GM19035 (cell line): ENCODE measurements around the gene PLCL2.
A peak's percentile ranks its signal among the peaks of the same experiment; 100 is the strongest.

Experiments
- ATAC-seq: cut with Tn5 transposase; IDR thresholded peaks from one replicate; pipeline ENCODE4 v1.9.1; 2021; ENCODE audit not compliant: unreplicated experiment

Gene PLCL2

GRCh38 chr3:17007284-17007683 is 122.5 kb downstream of the PLCL2 start:
- ATAC-seq = no peak

DNA sequence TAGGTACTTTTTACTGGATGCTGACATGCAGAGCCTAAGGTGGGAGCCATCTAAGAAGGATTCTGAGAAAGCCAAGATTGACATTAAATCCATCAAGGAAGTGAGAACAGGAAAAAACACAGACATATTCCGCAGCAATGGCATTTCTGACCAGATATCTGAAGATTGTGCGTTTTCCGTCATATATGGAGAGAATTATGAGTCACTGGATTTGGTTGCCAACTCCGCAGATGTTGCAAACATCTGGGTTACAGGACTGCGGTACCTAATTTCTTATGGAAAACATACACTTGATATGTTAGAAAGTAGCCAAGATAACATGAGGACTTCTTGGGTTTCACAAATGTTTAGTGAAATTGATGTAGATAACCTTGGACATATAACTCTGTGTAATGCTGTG is 125.1 kb downstream of the PLCL2 start:
- no peak for ATAC-seq

- no peak for ATAC-seq
These were observed 127.1 kb downstream of the PLCL2 start for GRCh38 chr3:17011728-17012338.

GRCh38 chr3:17013050-17013449 is 128.3 kb downstream of the PLCL2 start:
- no peak for ATAC-seq

DNA sequence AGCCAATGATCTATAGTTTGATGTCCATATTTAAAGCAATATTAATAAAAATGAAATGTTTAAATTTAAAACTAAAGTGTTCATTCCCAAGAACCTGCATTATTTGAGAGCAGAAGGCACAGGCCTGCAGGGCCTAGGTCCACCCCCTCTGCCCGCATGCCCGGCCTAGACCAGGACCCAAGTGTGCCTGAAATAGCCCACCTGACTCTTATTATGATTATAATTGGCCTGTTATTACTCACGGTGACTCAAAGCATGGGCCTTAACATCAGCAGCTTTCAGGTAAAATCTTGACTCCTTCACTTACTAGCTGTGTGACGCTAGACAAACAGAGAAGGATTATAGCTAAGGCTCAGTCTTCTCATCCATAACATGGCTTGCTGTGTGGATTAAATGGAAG is 128.8 kb downstream of the PLCL2 start:
- peak; percentile 61 for ATAC-seq

DNA sequence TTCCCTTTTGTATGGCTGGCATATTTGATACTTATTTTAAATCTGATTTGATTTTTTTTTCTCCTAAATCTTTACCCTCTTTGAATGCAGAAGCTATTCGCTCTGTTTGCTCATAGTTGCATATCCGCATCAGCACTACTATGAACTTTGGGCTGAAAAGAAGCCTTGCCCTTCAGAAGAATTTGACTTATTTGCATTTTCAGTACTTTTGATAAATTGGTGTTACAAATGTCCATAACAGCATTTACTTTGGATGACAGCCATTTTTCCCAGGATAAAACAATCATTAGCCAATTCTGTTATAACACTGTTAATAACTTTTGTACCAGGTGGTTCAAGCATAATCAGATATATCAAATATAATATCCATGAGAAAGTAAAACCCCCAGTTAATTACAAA is 129.5 kb downstream of the PLCL2 start:
- ATAC-seq = no peak

- no peak for ATAC-seq
These were observed 130.0 kb downstream of the PLCL2 start for GRCh38 chr3:17014709-17015108.

- ATAC-seq = no peak
These were observed 136.9 kb downstream of the PLCL2 start for GRCh38 chr3:17021614-17022013.

- ATAC-seq = peak; percentile 71
These were observed 138.4 kb downstream of the PLCL2 start for GRCh38 chr3:17023006-17023664.

DNA sequence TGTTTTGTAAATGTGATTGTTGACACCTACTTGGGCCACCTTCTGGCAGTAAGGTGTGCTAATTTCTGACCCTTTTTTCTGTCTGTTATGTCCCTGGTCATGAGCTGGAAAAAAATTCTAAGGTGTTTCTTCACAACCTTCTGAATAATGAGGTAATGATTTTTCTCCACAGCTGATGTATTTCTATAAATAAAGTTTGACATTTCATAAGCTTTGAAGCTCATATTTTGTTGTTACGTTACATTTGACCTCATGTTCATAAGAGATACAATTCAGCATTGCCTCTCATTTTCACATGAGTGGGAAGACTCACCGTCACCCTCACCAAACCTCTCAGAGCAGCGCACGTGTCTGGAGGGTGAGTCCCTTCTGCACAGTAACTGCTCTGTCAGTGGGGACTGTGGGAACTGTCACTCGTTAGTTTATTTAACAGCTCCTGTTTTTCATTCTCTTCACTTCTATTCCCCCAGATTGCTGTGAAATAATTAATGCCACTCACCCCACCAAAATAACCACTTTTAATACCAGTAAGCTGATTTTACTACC is 140.9 kb downstream of the PLCL2 start:
- ATAC-seq = peak; percentile 55

- no peak for ATAC-seq
These were observed 142.6 kb downstream of the PLCL2 start for GRCh38 chr3:17027318-17027717.

- no peak for ATAC-seq
These were observed 143.6 kb downstream of the PLCL2 start for GRCh38 chr3:17028363-17028762.

GRCh38 chr3:17030438-17030837 is 145.7 kb downstream of the PLCL2 start:
- ATAC-seq = no peak

DNA sequence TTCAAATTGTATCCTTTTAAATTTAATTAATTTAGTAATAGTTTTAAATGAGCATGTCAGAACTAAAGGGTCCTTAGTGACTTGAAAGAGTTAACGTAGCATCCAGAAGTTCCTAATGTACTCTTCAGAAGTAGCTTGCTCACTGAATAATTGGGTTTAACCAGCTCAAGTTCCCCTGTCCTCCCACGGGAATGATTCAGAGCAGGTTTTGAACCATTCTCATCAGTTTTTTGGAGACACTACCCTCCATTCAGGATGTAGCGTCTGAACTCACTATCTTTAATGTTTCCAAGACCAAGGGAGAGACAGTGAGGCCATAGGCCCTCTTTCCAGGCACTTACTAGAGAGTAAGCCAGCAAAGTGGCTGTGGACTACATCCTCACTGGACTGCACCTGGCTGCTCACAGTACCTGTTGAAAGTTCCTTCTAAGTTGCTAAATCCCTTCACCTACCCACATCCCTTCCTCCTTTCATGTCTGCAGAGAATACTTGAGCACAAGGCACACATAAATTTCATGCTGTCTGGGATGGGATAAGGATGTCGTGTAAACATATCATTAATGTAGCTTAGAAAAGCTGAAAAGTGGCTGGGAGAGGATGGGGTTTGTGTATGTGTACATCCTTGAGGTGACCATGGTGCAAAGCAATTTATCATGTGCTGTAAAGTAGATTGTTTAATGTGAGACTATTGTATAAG is 146.3 kb downstream of the PLCL2 start:
- no peak for ATAC-seq

GRCh38 chr3:17032407-17033034 is 147.8 kb downstream of the PLCL2 start:
- ATAC-seq = no peak

DNA sequence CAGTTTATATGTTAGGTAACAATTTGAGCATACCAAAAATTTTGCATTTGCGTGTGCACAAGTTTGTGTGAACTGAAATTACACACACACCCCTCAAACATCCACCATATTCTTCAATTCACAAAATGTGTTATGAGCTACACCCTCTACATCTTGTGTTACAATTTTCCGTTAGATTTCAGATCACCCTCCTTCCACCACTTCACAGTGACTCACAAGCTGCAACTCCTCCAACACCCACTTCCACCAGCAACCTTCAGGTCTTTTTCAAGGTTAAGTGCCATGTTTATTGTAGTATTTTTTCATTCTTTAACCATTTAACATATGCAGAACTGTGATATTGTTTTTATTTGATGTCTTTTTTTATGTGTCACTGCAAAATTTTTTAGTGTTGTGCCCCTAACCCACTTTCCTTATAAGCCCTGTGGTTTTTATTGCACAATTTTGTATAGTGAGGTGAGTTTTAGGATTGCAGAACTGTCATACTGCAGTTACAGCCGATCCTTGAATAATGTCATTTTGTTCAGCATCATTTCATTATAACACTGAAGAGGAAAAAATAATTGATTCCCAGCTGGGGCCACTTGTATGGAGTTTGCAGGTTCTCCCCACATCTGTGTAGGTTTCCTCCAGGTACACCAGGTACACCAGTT is 148.9 kb downstream of the PLCL2 start:
- no peak for ATAC-seq

- no peak for ATAC-seq
These were observed 150.3 kb downstream of the PLCL2 start for GRCh38 chr3:17035033-17035432.

DNA sequence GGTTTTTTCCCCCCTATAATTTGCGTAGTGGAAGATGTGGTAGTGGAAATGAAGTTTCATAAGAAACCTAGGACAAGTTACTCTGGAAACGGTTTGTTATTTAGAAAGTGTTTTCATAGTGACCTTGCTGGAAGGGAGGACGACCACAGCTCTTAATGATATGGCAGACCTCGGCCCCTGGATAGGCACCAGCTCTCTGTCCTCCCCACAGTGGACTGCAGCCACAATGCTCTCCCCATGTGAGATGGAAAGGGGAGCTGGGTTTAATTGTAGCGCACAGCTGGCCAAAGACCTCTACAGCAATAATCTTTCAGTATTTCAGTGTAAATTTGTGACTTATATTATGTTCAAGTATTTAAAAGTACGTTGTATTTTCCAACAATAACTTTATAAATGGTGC is 151.2 kb downstream of the PLCL2 start:
- no peak for ATAC-seq

- ATAC-seq = no peak
These were observed 153.4 kb downstream of the PLCL2 start for GRCh38 chr3:17038141-17038540.

GRCh38 chr3:17038900-17039553 is 154.3 kb downstream of the PLCL2 start:
- ATAC-seq = no peak

DNA sequence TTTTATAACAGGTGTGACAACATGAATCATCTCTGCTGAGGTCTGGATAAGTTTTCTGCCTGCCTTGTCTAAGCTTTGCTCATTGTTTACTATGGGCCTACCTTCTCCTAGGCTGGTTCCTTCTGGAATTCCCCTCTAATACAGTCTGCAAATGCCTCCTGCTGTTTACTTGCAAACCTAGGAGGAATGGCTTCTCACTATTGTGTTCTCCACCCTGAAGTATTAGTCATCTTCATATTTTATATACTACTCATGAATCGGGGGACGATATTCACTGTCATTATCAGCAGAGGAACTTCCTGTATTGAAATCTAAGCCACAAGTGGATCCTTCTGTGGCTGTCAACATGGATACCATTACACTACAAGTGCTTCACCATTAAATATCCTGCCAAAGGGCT is 154.8 kb downstream of the PLCL2 start:
- no peak for ATAC-seq
